Activated CD4-positive, alpha-beta T cell treated with anti-CD3 and anti-CD28 coated beads, Interleukin-2, amount 10 ng/mL, durations not matched to agents 24 days and 14 days (primary cell): ENCODE data around the gene ADGRV1. TPM values are rescaled to one million over a fixed set of nuclear protein-coding genes. Genes with fewer than 3 reads are reported as not detected.

ENCODE experiments used
- DNase-seq: peaks from one replicate; pipeline ENCODE4 v3.0.0; 2022
- H3K27ac Mint-ChIP-seq: one replicate; pipeline ENCODE4 v1.8.0; 2022; ENCODE audit warnings: mild to moderate bottlenecking, mixed read lengths
- H3K27me3 Mint-ChIP-seq: one replicate; pipeline ENCODE4 v1.8.0; 2022; ENCODE audit warnings: mixed read lengths
- H3K36me3 Mint-ChIP-seq: one replicate; pipeline ENCODE4 v1.8.0; 2022; ENCODE audit warnings: low read depth, mild to moderate bottlenecking, mixed read lengths
- H3K4me1 Mint-ChIP-seq: one replicate; pipeline ENCODE4 v1.8.0; 2021; ENCODE audit warnings: mixed read lengths
- H3K4me3 Mint-ChIP-seq: one replicate; pipeline ENCODE4 v1.8.0; 2022; ENCODE audit warnings: mild to moderate bottlenecking, moderate library complexity, mixed read lengths
- H3K9me3 Mint-ChIP-seq: one replicate; pipeline ENCODE4 v1.8.0; 2021; ENCODE audit warnings: mixed read lengths
- intact Hi-C: fragments of 100-400 bp; cut with micrococcal nuclease; formaldehyde crosslinking; loops from one replicate; pipeline ENCODE4 v1.15.1; 2023
- total RNA-seq: library from RNA; stranded (reverse); gene quantifications from 2 replicates; pipeline ENCODE4 v1.2.3, GENCODE V29; 2022

Gene ADGRV1
- total RNA-seq, 1 donor from 2014 or later, result 0.63 TPM

GRCh38 chr5:90632791-90633190, 74.2 kb downstream of the ADGRV1 start:
- intact Hi-C loops, result no loop called here
- Mint-ChIP-seq H3K4me1 (no peaks in the 10 kb centered on the region), H3K4me3 (no peak overlapping the region), H3K27me3 (no peaks in the 10 kb centered on the region), H3K36me3 (no peaks in the 10 kb centered on the region), H3K9me3 (no peaks in the 10 kb centered on the region), H3K27ac (no peak overlapping the region)
- no peak for DNase-seq

GRCh38 chr5:90636948-90637347, 78.4 kb downstream of the ADGRV1 start:
- Mint-ChIP-seq H3K9me3 (no peaks in the 10 kb centered on the region), H3K27ac (no peak overlapping the region), H3K27me3 (no peaks in the 10 kb centered on the region), H3K36me3 (no peaks in the 10 kb centered on the region), H3K4me3 (no peak overlapping the region), H3K4me1 (no peaks in the 10 kb centered on the region)
- DNase-seq, result no peak
- intact Hi-C loops, result no loop called here

GRCh38 chr5:90637731-90638130, 79.1 kb downstream of the ADGRV1 start:
- no peak for DNase-seq
- Mint-ChIP-seq H3K4me1 (no peaks in the 10 kb centered on the region), H3K27ac (no peak overlapping the region), H3K9me3 (no peaks in the 10 kb centered on the region), H3K4me3 (no peak overlapping the region), H3K36me3 (no peaks in the 10 kb centered on the region), H3K27me3 (no peaks in the 10 kb centered on the region)
- intact Hi-C loops, result no loop called here

GRCh38 chr5:90638878-90639277, 80.3 kb downstream of the ADGRV1 start:
- H3K27me3 Mint-ChIP-seq, result no peaks in the 10 kb centered on the region
- H3K4me3 Mint-ChIP-seq, result no peak overlapping the region
- no peak for DNase-seq
- H3K9me3 Mint-ChIP-seq, result no peaks in the 10 kb centered on the region
- no peaks in the 10 kb centered on the region for H3K36me3 Mint-ChIP-seq
- intact Hi-C loops, result no loop called here
- H3K4me1 Mint-ChIP-seq, result no peaks in the 10 kb centered on the region
- H3K27ac Mint-ChIP-seq, result no peak overlapping the region

GRCh38 chr5:90640484-90641059, 82.0 kb downstream of the ADGRV1 start:
- Mint-ChIP-seq H3K27ac (no peak overlapping the region), H3K9me3 (no peaks in the 10 kb centered on the region), H3K36me3 (no peaks in the 10 kb centered on the region), H3K27me3 (no peaks in the 10 kb centered on the region), H3K4me1 (no peaks in the 10 kb centered on the region), H3K4me3 (no peak overlapping the region)
- DNase-seq, result no peak
- intact Hi-C loops, result no loop called here

- no peaks in the 10 kb centered on the region for H3K36me3 Mint-ChIP-seq
- no peaks in the 10 kb centered on the region for H3K9me3 Mint-ChIP-seq
- DNase-seq, result no peak
- intact Hi-C loops, result no loop called here
- no peaks in the 10 kb centered on the region for H3K4me1 Mint-ChIP-seq
- no peaks in the 10 kb centered on the region for H3K27me3 Mint-ChIP-seq
- no peak overlapping the region for H3K4me3 Mint-ChIP-seq
- H3K27ac Mint-ChIP-seq, result no peak overlapping the region
These were observed 82.9 kb downstream of the ADGRV1 start for GRCh38 chr5:90641528-90641927.

- no peaks in the 10 kb centered on the region for H3K4me1 Mint-ChIP-seq
- no peaks in the 10 kb centered on the region for H3K9me3 Mint-ChIP-seq
These were observed 84.2 kb downstream of the ADGRV1 start for GRCh38 chr5:90642706-90643229.

GRCh38 chr5:90644132-90644531, 85.5 kb downstream of the ADGRV1 start:
- Mint-ChIP-seq H3K36me3 (no peaks in the 10 kb centered on the region), H3K27ac (no peak overlapping the region), H3K4me3 (no peak overlapping the region), H3K9me3 (no peaks in the 10 kb centered on the region), H3K4me1 (no peaks in the 10 kb centered on the region), H3K27me3 (no peaks in the 10 kb centered on the region)
- intact Hi-C loops, result no loop called here
- no peak for DNase-seq

More at GRCh38 chr5:90642706-90643229, 84.2 kb downstream of the ADGRV1 start:
- H3K36me3 Mint-ChIP-seq, result no peaks in the 10 kb centered on the region
- intact Hi-C loops, result no loop called here
- DNase-seq, result no peak
- no peak overlapping the region for H3K27ac Mint-ChIP-seq
- no peaks in the 10 kb centered on the region for H3K27me3 Mint-ChIP-seq
- no peak overlapping the region for H3K4me3 Mint-ChIP-seq

- H3K9me3 Mint-ChIP-seq, result no peaks in the 10 kb centered on the region
- no peak overlapping the region for H3K4me3 Mint-ChIP-seq
- H3K4me1 Mint-ChIP-seq, result no peaks in the 10 kb centered on the region
- intact Hi-C loops, result no loop called here
- DNase-seq, result no peak
- H3K36me3 Mint-ChIP-seq, result no peaks in the 10 kb centered on the region
- H3K27me3 Mint-ChIP-seq, result no peaks in the 10 kb centered on the region
- H3K27ac Mint-ChIP-seq, result no peak overlapping the region
These were observed 86.5 kb downstream of the ADGRV1 start for GRCh38 chr5:90645024-90645610.

GRCh38 chr5:90650767-90651166, 92.2 kb downstream of the ADGRV1 start:
- H3K4me3 Mint-ChIP-seq, result no peak overlapping the region
- H3K27me3 Mint-ChIP-seq, result no peaks in the 10 kb centered on the region

GRCh38 chr5:90654215-90654614, 95.6 kb downstream of the ADGRV1 start:
- Mint-ChIP-seq H3K9me3 (no peaks in the 10 kb centered on the region), H3K27me3 (no peaks in the 10 kb centered on the region), H3K36me3 (no peaks in the 10 kb centered on the region), H3K4me3 (no peak overlapping the region), H3K4me1 (no peaks in the 10 kb centered on the region), H3K27ac (no peak overlapping the region)
- DNase-seq, result no peak
- intact Hi-C loops, result no loop called here

More at GRCh38 chr5:90650767-90651166, 92.2 kb downstream of the ADGRV1 start:
- no peaks in the 10 kb centered on the region for H3K9me3 Mint-ChIP-seq
- no peaks in the 10 kb centered on the region for H3K36me3 Mint-ChIP-seq
- intact Hi-C loops, result no loop called here
- no peak overlapping the region for H3K27ac Mint-ChIP-seq
- no peaks in the 10 kb centered on the region for H3K4me1 Mint-ChIP-seq
- no peak for DNase-seq

- H3K4me3 Mint-ChIP-seq, result no peak overlapping the region
- H3K36me3 Mint-ChIP-seq, result no peaks in the 10 kb centered on the region
These were observed 96.8 kb downstream of the ADGRV1 start for GRCh38 chr5:90655423-90655822.

GRCh38 chr5:90657030-90657429, 98.4 kb downstream of the ADGRV1 start:
- H3K4me3 Mint-ChIP-seq, result no peak overlapping the region
- no peaks in the 10 kb centered on the region for H3K9me3 Mint-ChIP-seq
- intact Hi-C loops, result no loop called here
- H3K4me1 Mint-ChIP-seq, result no peaks in the 10 kb centered on the region
- no peak for DNase-seq
- no peak overlapping the region for H3K27ac Mint-ChIP-seq
- no peaks in the 10 kb centered on the region for H3K36me3 Mint-ChIP-seq
- H3K27me3 Mint-ChIP-seq, result no peaks in the 10 kb centered on the region

More at GRCh38 chr5:90655423-90655822, 96.8 kb downstream of the ADGRV1 start:
- Mint-ChIP-seq H3K9me3 (no peaks in the 10 kb centered on the region), H3K27ac (no peak overlapping the region), H3K27me3 (no peaks in the 10 kb centered on the region), H3K4me1 (no peaks in the 10 kb centered on the region)
- no peak for DNase-seq
- intact Hi-C loops, result no loop called here

- no peak overlapping the region for H3K27ac Mint-ChIP-seq
- H3K36me3 Mint-ChIP-seq, result no peaks in the 10 kb centered on the region
- DNase-seq, result no peak
- intact Hi-C loops, result no loop called here
- no peaks in the 10 kb centered on the region for H3K27me3 Mint-ChIP-seq
- no peaks in the 10 kb centered on the region for H3K9me3 Mint-ChIP-seq
- no peaks in the 10 kb centered on the region for H3K4me1 Mint-ChIP-seq
- no peak overlapping the region for H3K4me3 Mint-ChIP-seq
These were observed 99.2 kb downstream of the ADGRV1 start for GRCh38 chr5:90657788-90658187.

- Mint-ChIP-seq H3K27me3 (no peaks in the 10 kb centered on the region), H3K9me3 (no peaks in the 10 kb centered on the region), H3K4me1 (no peaks in the 10 kb centered on the region), H3K36me3 (no peaks in the 10 kb centered on the region), H3K27ac (no peak overlapping the region), H3K4me3 (no peak overlapping the region)
- no peak for DNase-seq
- intact Hi-C loops, result no loop called here
These were observed 100.0 kb downstream of the ADGRV1 start for GRCh38 chr5:90658620-90659019.
